DND-41 (cell line): ENCODE data around the gene HSPA13.
"Not testable (repeated sequence)": the region's sequence is repeated elsewhere in the genome, so short reads cannot be mapped to it uniquely, and the experiment has no call there.

ENCODE experiments used
- ATAC-seq: fragments of 200-7000 bp; cut with Tn5 transposase; 3 replicates; pipeline ENCODE4 v1.9.1; 2021; ENCODE audit warnings: low read depth; ENCODE audit not compliant: insufficient read depth
- DNase-seq: peaks from one replicate; pipeline ENCODE4 v3.0.0-alpha.2; 2020
- H2AFZ ChIP-seq: 2 replicates; pipeline ENCODE4 v1.6.0; 2012; ENCODE audit warnings: low read depth, low read length
- H3K27ac ChIP-seq: 2 replicates; pipeline ENCODE4 v1.5.1; 2012; ENCODE audit warnings: low read length, inconsistent platforms
- H3K27me3 ChIP-seq: fragments of 200-600 bp; sonication (generic); 2 replicates; pipeline ENCODE4 v1.6.0; 2012; ENCODE audit warnings: low read length, mild to moderate bottlenecking, inconsistent platforms; ENCODE audit not compliant: insufficient read depth, poor library complexity
- H3K36me3 ChIP-seq: 2 replicates; pipeline ENCODE4 v1.5.1; 2012; ENCODE audit warnings: low read length, inconsistent platforms; ENCODE audit not compliant: insufficient read depth
- H3K4me1 ChIP-seq: 2 replicates; pipeline ENCODE4 v1.5.1; 2012; ENCODE audit warnings: mild to moderate bottlenecking, low read length; ENCODE audit not compliant: insufficient read depth
- H3K4me2 ChIP-seq: 2 replicates; pipeline ENCODE4 v1.6.0; 2012; ENCODE audit warnings: mild to moderate bottlenecking, moderate library complexity, low read length, inconsistent platforms; ENCODE audit not compliant: insufficient read depth
- H3K4me3 ChIP-seq, 2 experiments: fragments of 200-600 bp in 1 of 2; shearing (Covaris generic) in 1 of 2; 2 replicates each; pipeline ENCODE4 v1.5.1; 2012 to 2016; ENCODE audit warnings: inconsistent platforms in 2 of 2, low read length in 2 of 2, mild to moderate bottlenecking in 2 of 2, low read depth in 1 of 2, moderate library complexity in 1 of 2
- H3K79me2 ChIP-seq: 2 replicates; pipeline ENCODE4 v1.6.0; 2012; ENCODE audit warnings: low read length, inconsistent platforms; ENCODE audit not compliant: insufficient read depth
- H3K9ac ChIP-seq: 2 replicates; pipeline ENCODE4 v1.6.0; 2012; ENCODE audit warnings: low read depth, mild to moderate bottlenecking, inconsistent platforms, low read length, moderate library complexity
- H3K9me3 ChIP-seq: 2 replicates; pipeline ENCODE4 v1.5.1; 2012; ENCODE audit warnings: low read length, moderate library complexity, mild to moderate bottlenecking, inconsistent platforms; ENCODE audit not compliant: insufficient read depth, severe bottlenecking
- H4K20me1 ChIP-seq: 2 replicates; pipeline ENCODE4 v1.6.0; 2012; ENCODE audit warnings: low read length; ENCODE audit not compliant: insufficient read depth
- CTCF ChIP-seq: IDR thresholded peaks from 2 replicates; pipeline ENCODE4 v1.5.1; 2012; ENCODE audit warnings: borderline replicate concordance, low read length, moderate library complexity, mild to moderate bottlenecking; ENCODE audit not compliant: poor library complexity, severe bottlenecking; ENCODE audit errors: extremely low read depth
- EZH2 ChIP-seq: IDR thresholded peaks from 3 replicates; pipeline ENCODE4 v1.6.1; 2012; ENCODE audit warnings: borderline replicate concordance, low read depth, mild to moderate bottlenecking, moderate library complexity, low read length, inconsistent platforms; ENCODE audit not compliant: severe bottlenecking

HSPA13 gene

GRCh38 chr21:14353231-14353630 lies 29.7 kb downstream of the HSPA13 start:
- no peak overlapping the region for H3K27ac ChIP-seq

GRCh38 chr21:14327346-14327745 lies 55.6 kb downstream of the HSPA13 start:
- not testable (repeated sequence) for DNase-seq, H3K4me3 ChIP-seq, H3K9ac ChIP-seq, H3K27me3 ChIP-seq, H3K4me1 ChIP-seq, H3K4me2 ChIP-seq, H3K79me2 ChIP-seq, H3K27ac ChIP-seq, ATAC-seq, H3K9me3 ChIP-seq, H2AFZ ChIP-seq, H3K36me3 ChIP-seq, H4K20me1 ChIP-seq

More at GRCh38 chr21:14353231-14353630, 29.7 kb downstream of the HSPA13 start:
- no peaks in the 10 kb centered on the region for H3K36me3 ChIP-seq
- H3K27me3 ChIP-seq, result no peaks in the 10 kb centered on the region
- H3K79me2 ChIP-seq, result no peaks in the 10 kb centered on the region
- DNase-seq (no peak), ATAC-seq (no peak)
- H3K9me3 ChIP-seq, result no peaks in the 10 kb centered on the region
- no peaks in the 10 kb centered on the region for H4K20me1 ChIP-seq
- TF ChIP-seq CTCF (no peak), EZH2 (no peak)
- H3K4me2 ChIP-seq, result no peak overlapping the region
- H3K4me1 ChIP-seq, result no peaks in the 10 kb centered on the region
- H2AFZ ChIP-seq, result no peak overlapping the region
- no peak overlapping the region for H3K4me3 ChIP-seq
- no peak overlapping the region for H3K9ac ChIP-seq

- no peaks in the 10 kb centered on the region for H3K27me3 ChIP-seq
- H3K4me3 ChIP-seq, result no peak overlapping the region
- ATAC-seq (no peak), DNase-seq (no peak)
- TF ChIP-seq EZH2 (no peak), CTCF (no peak)
- H3K9me3 ChIP-seq, result no peaks in the 10 kb centered on the region
- H3K79me2 ChIP-seq, result no peaks in the 10 kb centered on the region
- H3K36me3 ChIP-seq, result no peaks in the 10 kb centered on the region
- H3K27ac ChIP-seq, result no peak overlapping the region
- H3K4me2 ChIP-seq, result no peak overlapping the region
- no peak overlapping the region for H3K9ac ChIP-seq
- H4K20me1 ChIP-seq, result no peaks in the 10 kb centered on the region
- H3K4me1 ChIP-seq, result no peaks in the 10 kb centered on the region
- H2AFZ ChIP-seq, result no peak overlapping the region
Measured at GRCh38 chr21:14325595-14325994, 57.4 kb downstream of the HSPA13 start.
